ENCODE data around the gene MARCHF6.

DNA sequence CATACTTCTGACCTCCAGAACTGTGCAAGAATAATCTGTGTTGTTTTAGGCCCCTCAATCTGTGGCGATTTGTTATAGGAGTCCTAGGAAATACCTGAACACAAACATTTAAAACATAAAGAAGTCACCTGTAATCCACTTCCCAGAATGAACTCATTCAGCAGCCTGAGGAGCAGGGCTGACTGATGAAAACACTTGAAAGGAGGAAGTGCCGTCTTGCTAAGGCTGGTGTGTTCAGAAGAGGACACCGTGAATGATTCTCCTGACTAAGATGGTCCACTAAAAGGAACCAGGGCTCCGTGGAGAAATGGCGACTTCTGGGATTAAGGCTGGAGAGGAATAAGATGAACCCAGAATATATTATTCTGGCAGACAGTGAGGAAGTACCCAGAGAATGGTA, 18.7 kb upstream of the MARCHF6 start:
- no peak for TF ChIP-seq EZH2 (IDR thresholded peaks at IDR 0.05; ENCODE audit: low read depth, low read length, severe bottlenecking)
- no peak for TF ChIP-seq POLR2AphosphoS5 (IDR thresholded peaks at IDR 0.05; ENCODE audit: low read depth, low read length)
- no peak for TF ChIP-seq TCF12 (IDR thresholded peaks at IDR 0.05; ENCODE audit: low read depth, low read length)
- TF ChIP-seq, protein P1, sequence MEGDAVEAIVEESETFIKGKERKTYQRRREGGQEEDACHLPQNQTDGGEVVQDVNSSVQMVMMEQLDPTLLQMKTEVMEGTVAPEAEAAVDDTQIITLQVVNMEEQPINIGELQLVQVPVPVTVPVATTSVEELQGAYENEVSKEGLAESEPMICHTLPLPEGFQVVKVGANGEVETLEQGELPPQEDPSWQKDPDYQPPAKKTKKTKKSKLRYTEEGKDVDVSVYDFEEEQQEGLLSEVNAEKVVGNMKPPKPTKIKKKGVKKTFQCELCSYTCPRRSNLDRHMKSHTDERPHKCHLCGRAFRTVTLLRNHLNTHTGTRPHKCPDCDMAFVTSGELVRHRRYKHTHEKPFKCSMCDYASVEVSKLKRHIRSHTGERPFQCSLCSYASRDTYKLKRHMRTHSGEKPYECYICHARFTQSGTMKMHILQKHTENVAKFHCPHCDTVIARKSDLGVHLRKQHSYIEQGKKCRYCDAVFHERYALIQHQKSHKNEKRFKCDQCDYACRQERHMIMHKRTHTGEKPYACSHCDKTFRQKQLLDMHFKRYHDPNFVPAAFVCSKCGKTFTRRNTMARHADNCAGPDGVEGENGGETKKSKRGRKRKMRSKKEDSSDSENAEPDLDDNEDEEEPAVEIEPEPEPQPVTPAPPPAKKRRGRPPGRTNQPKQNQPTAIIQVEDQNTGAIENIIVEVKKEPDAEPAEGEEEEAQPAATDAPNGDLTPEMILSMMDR (IDR thresholded peaks at IDR 0.05; ENCODE audit: control extremely low read depth in 1 of 3, insufficient read depth in 1 of 3, low read depth in 1 of 3, low read length in 3 of 3), result no peak
- TF ChIP-seq POLR2A (IDR thresholded peaks at IDR 0.05; ENCODE audit: control extremely low read depth in 1 of 2, low read depth in 2 of 2, low read length in 2 of 2), result no peak

Data from H1 (cell line).